Tibial artery (tissue), 4 donors: Measurements from ENCODE around the gene USF2.

Experiments
- DNase-seq, 2 donors: peaks; one replicate each; pipeline ENCODE4 v3.0.0-alpha.2; 2019
- H3K27ac ChIP-seq, 2 donors: fragments of 200-600 bp; sonication (generic) in 1 of 2; 1 replicate in 1 of 2; 2 replicates in 1 of 2; pipeline ENCODE4 v1.5.1; 2018 to 2019; ENCODE audit warnings: mild to moderate bottlenecking in 1 of 2
- H3K27me3 ChIP-seq, 2 donors: fragments of 200-600 bp; sonication (generic) in 1 of 2; one replicate each; pipeline versions ENCODE4 v1.5.1 to v1.6.0; 2016 to 2019
- H3K36me3 ChIP-seq, 3 donors: fragments of 200-600 bp; sonication (generic) in 2 of 3; one replicate each; pipeline ENCODE4 v1.5.1; 2016 to 2019; ENCODE audit warnings: mild to moderate bottlenecking in 2 of 3
- H3K4me1 ChIP-seq, 4 donors: fragments of 200-600 bp; sonication (generic) in 2 of 4; 1 replicate in 3 of 4; 2 replicates in 1 of 4; pipeline ENCODE4 v1.5.1; 2016 to 2019
- H3K4me3 ChIP-seq, 2 donors: fragments of 200-600 bp; sonication (generic) in 1 of 2; 1 replicate in 1 of 2; 2 replicates in 1 of 2; pipeline ENCODE4 v1.5.1; 2018 to 2019; ENCODE audit warnings: mild to moderate bottlenecking in 2 of 2
- H3K9me3 ChIP-seq, 3 donors: fragments of 200-600 bp; sonication (generic) in 1 of 3; one replicate each; pipeline ENCODE4 v1.5.1; 2016 to 2019
- CTCF ChIP-seq, 2 experiments: fragments of 200-600 bp in 1 of 2; fragments of 450-650 bp in 1 of 2; IDR thresholded peaks; one replicate each; pipeline ENCODE4 v1.5.1; 2017 to 2019; ENCODE audit warnings: antibody characterized with exemption in 2 of 2, mild to moderate bottlenecking in 1 of 2, moderate library complexity in 1 of 2
- intact Hi-C: fragments of 100-400 bp; cut with DNase I; formaldehyde crosslinking; loops from one replicate; pipeline ENCODE4 v1.15.0; 2023; ENCODE audit warnings: low total_unique reads

Gene USF2

DNA sequence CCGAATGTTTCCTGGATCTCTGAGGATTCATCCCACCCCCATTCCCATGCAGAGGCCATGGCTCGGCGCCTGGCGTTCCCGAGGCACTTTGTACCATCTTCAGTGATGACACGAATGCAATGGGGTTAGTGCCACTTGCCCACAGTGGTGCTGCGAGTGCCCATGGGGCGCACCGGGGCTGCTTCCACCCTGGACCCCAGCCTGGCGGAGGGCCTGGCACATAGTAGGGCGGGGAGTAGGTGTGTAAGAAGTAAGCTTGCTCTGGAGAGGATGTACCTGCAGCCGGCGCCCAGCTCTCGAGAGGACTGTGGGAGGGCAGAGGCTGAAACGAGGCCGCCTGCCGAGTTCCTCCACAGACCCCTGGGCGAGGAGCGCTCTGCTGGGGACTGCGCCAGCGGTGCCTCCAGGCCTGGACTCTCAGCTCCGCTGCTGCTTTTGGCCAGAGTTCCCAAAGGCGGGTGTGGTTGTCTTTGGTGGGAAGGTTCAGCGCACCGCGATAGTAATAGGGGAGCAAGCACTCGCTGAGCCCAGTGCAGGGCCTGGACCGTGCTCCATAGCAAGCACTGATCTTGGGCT, 8.0 kb downstream of the USF2 start:
- H3K27me3 ChIP-seq, result peaks cover 0 to under 1% of the 10 kb centered on the region in 2 donors
- no peak overlapping the region for H3K27ac ChIP-seq
- no peak for DNase-seq
- H3K9me3 ChIP-seq, result no peaks in the 10 kb centered on the region
- H3K36me3 ChIP-seq, result peaks cover 46 to 84% (median 69%) of the 10 kb centered on the region in 3 donors
- intact Hi-C loops, result loop anchor here (10.0 kb wide), 1 partner anchor 212 kb away; no protein-coding TSS in a partner anchor
- TF ChIP-seq CTCF (IDR thresholded peaks at IDR 0.05), result no peak
- peaks cover 0 to 9% (median 1%) of the 10 kb centered on the region in 4 donors for H3K4me1 ChIP-seq
- no peak overlapping the region for H3K4me3 ChIP-seq

DNA sequence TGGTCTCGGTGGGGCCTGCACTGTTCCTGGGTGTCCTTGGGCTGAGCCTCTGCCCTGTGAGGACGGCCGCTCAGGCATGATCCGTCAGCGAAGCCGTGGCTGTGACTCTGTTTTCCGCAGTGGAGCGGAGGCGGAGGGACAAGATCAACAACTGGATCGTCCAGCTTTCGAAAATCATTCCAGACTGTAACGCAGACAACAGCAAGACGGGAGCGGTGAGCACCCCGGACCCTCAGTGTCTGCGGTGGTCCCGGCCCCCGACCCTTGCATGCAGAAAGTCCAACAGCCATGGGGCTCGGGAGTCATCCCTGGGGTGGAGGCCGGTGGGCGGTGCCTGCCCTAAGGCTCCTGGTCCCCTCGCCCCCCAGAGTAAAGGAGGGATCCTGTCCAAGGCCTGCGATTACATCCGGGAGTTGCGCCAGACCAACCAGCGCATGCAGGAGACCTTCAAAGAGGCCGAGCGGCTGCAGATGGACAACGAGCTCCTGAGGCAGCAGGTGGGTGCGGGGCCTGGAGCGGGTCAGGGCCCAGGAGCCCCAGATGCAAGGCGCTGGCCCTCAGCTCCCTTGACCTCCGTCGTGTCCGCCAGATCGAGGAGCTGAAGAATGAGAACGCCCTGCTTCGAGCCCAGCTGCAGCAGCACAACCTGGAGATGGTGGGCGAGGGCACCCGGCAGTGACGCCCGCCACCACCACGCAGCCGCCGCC, 10.0 kb downstream of the USF2 start:
- peaks cover 0 to 8% of the 10 kb centered on the region in 2 donors for H3K27me3 ChIP-seq
- peaks cover 0 to 9% (median 1%) of the 10 kb centered on the region in 4 donors for H3K4me1 ChIP-seq
- TF ChIP-seq CTCF (IDR thresholded peaks at IDR 0.05), result no peak
- H3K27ac ChIP-seq, result no peak overlapping the region
- H3K4me3 ChIP-seq, result no peak overlapping the region
- intact Hi-C loops, result loop anchor here (10.0 kb wide), 1 partner anchor 214 kb away; no protein-coding TSS in a partner anchor
- H3K36me3 ChIP-seq, result peaks cover 42 to 65% (median 50%) of the 10 kb centered on the region in 3 donors
- DNase-seq, result no peak
- no peaks in the 10 kb centered on the region for H3K9me3 ChIP-seq

- H3K36me3 ChIP-seq, result peaks cover 36 to 58% (median 43%) of the 10 kb centered on the region in 3 donors
- H3K4me1 ChIP-seq, result peaks cover 0 to 9% (median 1%) of the 10 kb centered on the region in 4 donors
- H3K9me3 ChIP-seq, result no peaks in the 10 kb centered on the region
- H3K4me3 ChIP-seq, result no peak overlapping the region
- no peak for DNase-seq
- intact Hi-C loops, result loop anchor here (10.0 kb wide), 1 partner anchor 215 kb away; no protein-coding TSS in a partner anchor
- H3K27ac ChIP-seq, result no peak overlapping the region
- no peak for TF ChIP-seq CTCF (IDR thresholded peaks at IDR 0.05)
- peaks cover 0 to 8% of the 10 kb centered on the region in 2 donors for H3K27me3 ChIP-seq
Observed at GRCh38 chr19:35279374-35279773, 10.6 kb downstream of the USF2 start.

DNA sequence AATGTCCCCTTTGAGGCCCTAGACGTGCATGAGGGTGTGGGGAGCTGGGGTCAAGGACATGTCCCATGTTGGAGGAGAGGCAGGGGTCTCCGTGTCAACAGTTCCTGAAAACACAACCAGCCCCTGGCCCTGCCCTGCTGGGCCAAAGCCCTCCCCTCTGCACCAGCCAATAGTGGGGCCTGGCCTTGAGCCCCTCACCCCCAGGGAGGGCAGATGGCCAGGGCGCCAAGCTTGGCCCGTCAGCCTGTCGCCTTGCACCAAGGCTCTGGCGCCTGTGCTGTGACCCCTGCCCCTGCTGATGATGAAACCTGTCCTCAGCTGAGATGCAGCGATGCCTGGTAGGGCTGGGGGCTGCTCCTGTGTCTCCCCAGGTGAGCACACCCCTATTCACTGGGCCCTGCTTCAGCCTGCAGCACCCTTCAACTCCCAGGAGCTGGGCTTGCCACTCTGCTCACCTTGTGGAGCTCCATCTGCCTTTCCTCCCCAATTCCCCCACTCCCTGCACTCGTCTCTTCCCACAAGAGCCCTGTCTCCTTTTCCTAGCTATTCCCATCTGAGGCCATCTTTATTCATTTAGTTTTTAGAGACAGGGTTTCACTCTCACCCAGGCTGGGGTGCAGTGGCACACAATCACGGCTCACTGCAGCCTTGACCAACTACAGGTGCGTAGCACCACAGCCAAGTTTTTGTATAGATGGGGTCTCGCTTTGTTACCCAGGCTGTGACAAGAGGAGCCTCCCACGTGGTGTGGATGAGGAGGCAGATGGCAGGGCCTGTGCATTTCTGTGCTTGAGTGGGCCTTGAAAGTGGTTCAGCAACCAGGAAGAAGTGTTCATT, 11.4 kb downstream of the USF2 start:
- intact Hi-C loops, result loop anchor here (10.0 kb wide), 1 partner anchor 215 kb away; no protein-coding TSS in a partner anchor
- Histone ChIP-seq H3K4me3 (no peak overlapping the region), H3K27me3 (peaks cover 0 to 8% of the 10 kb centered on the region in 2 donors), H3K36me3 (peaks cover 27 to 50% (median 38%) of the 10 kb centered on the region in 3 donors), H3K4me1 (peaks cover 0 to 9% (median 1%) of the 10 kb centered on the region in 4 donors), H3K27ac (no peak overlapping the region), H3K9me3 (no peaks in the 10 kb centered on the region)
- DNase-seq, result no peak
- no peak for TF ChIP-seq CTCF (IDR thresholded peaks at IDR 0.05)

- Histone ChIP-seq H3K27ac (no peak overlapping the region), H3K36me3 (peaks cover 19 to 41% (median 34%) of the 10 kb centered on the region in 3 donors), H3K27me3 (peaks cover 0 to 8% of the 10 kb centered on the region in 2 donors), H3K4me3 (no peak overlapping the region), H3K9me3 (no peaks in the 10 kb centered on the region), H3K4me1 (peaks cover 0 to 9% (median 1%) of the 10 kb centered on the region in 4 donors)
- no peak for DNase-seq
- intact Hi-C loops, result no loop called here
- no peak for TF ChIP-seq CTCF (IDR thresholded peaks at IDR 0.05)
Observed at GRCh38 chr19:35281303-35281702, 12.5 kb downstream of the USF2 start.
